GM13977 (cell line): ENCODE measurements around the gene RAB14.

Experiments
- DNase-seq: peaks from one replicate; pipeline ENCODE4 v3.0.0; 2012; ENCODE audit warnings: low spot score
- CTCF ChIP-seq: IDR thresholded peaks from 2 replicates; pipeline ENCODE4 v1.5.1; 2012; ENCODE audit warnings: mild to moderate bottlenecking, control low read depth; ENCODE audit not compliant: insufficient read depth; ENCODE audit errors: extremely low read depth, missing control alignments
- in situ Hi-C: fragments of 300-500 bp; cut with MboI; formaldehyde crosslinking; loops from one replicate; pipeline ENCODE4 v1.12.0; 2022; ENCODE audit warnings: low sequenced_read_pairs, low pct_unique_long_range_greater_than_20kb, mixed read lengths, inconsistent platforms; ENCODE audit not compliant: unreplicated experiment

Gene RAB14

GRCh38 chr9:121221664-121222055 is 20.0 kb upstream of the RAB14 start:
- in situ Hi-C loops = no loop called here
- no peak for TF ChIP-seq CTCF
- DNase-seq = no peak

- in situ Hi-C loops = no loop called here
- TF ChIP-seq CTCF = no peak
- DNase-seq = no peak
Measured at GRCh38 chr9:121220996-121221663, 19.5 kb upstream of the RAB14 start.

GRCh38 chr9:121219530-121219929 is 17.9 kb upstream of the RAB14 start:
- in situ Hi-C loops = no loop called here
- no peak for DNase-seq
- TF ChIP-seq CTCF = no peak

GRCh38 chr9:121218357-121219027 is 16.8 kb upstream of the RAB14 start:
- in situ Hi-C loops = no loop called here
- DNase-seq = no peak
- TF ChIP-seq CTCF = no peak

- TF ChIP-seq CTCF = no peak
- peak; percentile 65 for DNase-seq
- in situ Hi-C loops = no loop called here
Measured at GRCh38 chr9:121217609-121218292, 16.1 kb upstream of the RAB14 start.

GRCh38 chr9:121216271-121216805 is 14.7 kb upstream of the RAB14 start:
- no peak for DNase-seq
- no peak for TF ChIP-seq CTCF
- in situ Hi-C loops = no loop called here
